GM08714 (cell line): Measurements from ENCODE around the gene NDST1.
"Not testable (repeated sequence)": the region's sequence is repeated elsewhere in the genome, so short reads cannot be mapped to it uniquely, and the experiment has no call there.

Experiments used
- H3K4me3 ChIP-seq: fragments of 200-500 bp; sonication (Bioruptor generic); 2 replicates; pipeline ENCODE4 v1.5.1; 2014; ENCODE audit warnings: mild to moderate bottlenecking, low read length, inconsistent platforms
- ZNF274 ChIP-seq: IDR thresholded peaks from 2 replicates; pipeline ENCODE4 v1.6.1; 2012; ENCODE audit warnings: mild to moderate bottlenecking, low read depth, low read length

NDST1 gene

DNA sequence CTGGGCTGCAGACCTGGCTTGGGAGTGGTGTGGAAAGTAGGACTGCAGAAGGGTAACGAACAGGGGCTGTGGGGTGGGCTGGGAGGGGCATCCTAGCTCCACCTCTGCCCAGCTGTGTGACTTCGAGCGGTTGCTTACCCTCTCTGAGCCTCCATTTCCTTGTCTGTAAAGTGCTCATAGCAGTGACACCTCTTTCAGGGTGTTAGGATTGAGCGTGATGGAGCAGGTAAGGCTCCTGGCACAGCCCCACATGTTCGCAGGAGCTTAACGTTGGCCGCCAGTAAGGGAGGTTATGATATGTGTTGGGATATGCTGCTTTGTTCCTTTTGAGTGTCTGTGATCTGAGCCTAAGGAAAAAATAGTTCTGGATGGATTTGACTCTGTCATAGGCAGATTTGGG is 2.1 kb downstream of the NDST1 start:
- no peak overlapping the region for H3K4me3 ChIP-seq
- TF ChIP-seq ZNF274: no peak

DNA sequence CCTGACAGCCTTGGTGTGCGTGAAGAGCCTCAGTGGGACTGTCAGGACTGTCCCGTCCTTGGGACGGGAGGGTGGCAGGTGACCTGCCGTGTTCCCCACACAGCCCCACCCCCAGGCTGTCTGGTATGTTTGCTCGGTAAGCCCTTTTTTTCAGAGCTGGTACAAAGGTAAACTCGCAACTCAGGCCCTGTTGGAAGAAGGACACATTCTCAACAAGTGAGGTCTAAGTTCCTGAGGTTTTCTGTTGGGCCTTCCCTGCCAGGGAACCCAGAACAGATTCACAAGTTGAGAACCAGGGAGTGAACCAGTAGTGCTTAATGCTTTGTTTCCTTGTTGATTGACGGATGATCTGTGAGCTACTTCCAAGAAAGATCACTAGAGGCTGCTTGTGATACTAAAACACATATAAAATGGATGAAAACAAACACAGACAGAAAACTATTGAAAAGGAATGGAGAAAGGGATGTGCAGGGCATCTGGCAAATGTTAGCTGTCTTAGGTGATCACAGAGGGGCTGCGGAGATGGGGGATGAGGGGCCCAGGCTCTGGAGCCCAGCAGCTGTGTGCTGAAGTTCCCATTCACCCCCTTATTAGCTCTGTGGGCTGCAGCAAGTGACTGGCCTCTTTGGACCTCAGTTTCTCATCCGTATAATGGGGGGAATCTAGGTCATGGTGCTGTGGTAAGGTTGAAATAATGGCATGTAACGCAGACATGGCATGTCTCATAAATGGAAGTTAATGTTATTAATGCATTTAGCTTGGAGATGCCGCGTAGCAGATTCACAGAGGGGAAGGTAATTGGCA is 2.7 kb downstream of the NDST1 start:
- no peak for TF ChIP-seq ZNF274
- H3K4me3 ChIP-seq: no peak overlapping the region

DNA sequence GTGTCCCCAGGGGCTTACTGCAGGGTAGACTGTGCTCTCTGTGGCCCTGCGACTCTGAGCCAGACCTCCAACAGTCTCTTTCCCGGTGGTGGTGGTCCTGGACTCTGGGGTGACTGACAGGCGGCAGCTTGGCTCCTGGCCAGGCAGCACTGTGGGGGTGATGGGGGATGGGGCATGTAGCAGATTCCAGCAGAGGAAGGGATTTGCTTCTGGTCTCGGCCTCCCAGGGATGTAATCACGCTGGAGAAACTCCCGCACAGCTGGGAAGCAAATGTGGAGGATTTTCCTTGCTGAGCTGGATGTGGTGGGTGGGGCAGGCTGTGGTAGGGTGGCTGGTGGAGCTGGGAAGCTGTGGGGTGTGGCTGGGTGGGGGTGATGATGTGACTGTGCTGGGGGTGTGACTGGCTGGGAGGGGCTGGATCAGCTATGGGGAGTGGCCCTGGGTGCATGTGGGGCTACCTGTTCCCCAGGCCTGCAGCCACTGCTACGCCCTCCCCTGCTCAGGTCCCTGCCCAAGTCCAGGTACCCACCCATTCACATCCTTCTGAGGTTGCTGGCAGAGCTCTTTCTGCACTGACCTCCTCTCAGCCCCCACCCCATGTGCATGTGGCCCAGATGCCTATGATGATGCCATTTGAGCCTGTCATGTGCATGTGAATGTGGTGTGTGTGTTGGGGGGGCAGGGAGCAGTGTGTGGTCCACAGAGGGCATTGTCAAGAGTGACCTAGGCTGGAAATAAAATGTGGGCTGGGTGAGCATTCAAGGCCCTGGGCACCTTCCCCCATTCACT is 3.8 kb downstream of the NDST1 start:
- TF ChIP-seq ZNF274: no peak
- no peak overlapping the region for H3K4me3 ChIP-seq

DNA sequence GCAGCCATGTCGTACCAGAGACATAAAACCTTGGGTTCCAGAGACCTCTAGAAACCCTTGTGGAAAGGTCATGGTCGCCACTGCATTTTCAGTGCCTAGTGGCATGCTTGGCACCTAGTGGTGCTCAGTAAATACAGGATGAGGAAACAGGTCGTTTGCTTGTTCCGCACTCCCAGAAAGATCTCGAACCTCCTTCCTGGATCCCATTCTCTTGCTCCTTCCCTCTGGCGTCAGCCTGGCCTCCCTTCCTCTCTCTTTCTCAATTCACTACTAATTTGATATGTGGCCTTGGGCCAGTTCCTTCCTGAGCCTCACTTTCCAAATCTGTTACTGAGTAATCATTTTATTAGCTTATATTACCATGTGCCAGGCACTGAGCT is 4.4 kb downstream of the NDST1 start:
- no peak overlapping the region for H3K4me3 ChIP-seq
- no peak for TF ChIP-seq ZNF274

DNA sequence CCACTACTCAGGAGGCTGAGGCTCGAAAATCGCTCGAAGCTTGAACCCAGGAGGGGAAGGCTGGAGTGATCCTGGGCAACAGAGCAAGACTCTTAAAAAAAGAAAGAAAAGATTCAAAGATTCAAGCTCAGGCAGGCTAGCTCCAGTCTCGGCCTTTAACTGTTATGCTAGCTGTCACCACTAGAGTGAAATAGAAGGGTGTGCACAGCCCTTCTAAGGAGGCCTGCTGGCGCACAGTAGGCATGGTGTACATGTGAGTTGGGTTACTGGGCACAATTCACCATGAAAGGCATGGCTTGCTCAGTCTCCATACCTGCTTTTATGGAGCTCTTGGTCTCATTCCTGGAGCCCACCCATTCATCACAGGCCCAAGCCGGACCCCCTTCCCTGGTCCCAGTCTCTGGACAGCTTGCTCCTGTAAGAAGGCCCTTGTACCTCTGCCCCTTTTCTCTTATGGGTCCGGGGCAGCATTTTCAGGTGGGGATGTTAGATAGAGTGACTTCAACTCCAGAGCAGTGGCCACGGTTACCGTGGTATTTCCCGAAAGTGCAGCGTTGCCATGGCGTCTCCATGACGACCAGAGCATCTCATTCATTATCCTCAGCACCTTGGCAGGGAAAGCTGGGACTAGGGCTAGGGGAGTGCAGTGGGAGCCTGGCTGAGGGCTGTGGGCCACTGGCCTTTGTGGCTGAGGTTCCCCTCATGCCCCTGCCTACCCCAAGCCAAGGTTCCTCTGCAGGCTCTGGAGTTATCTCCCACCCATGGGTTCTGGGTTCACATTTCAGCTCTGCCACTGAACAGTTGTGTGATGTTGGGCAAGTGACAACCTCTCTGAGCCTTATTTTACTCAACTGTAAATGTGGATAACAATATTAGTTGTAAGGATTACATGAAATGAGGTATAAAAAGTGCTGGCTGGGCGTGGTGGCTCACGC is 5.7 kb downstream of the NDST1 start:
- no peak overlapping the region for H3K4me3 ChIP-seq
- no peak for TF ChIP-seq ZNF274

DNA sequence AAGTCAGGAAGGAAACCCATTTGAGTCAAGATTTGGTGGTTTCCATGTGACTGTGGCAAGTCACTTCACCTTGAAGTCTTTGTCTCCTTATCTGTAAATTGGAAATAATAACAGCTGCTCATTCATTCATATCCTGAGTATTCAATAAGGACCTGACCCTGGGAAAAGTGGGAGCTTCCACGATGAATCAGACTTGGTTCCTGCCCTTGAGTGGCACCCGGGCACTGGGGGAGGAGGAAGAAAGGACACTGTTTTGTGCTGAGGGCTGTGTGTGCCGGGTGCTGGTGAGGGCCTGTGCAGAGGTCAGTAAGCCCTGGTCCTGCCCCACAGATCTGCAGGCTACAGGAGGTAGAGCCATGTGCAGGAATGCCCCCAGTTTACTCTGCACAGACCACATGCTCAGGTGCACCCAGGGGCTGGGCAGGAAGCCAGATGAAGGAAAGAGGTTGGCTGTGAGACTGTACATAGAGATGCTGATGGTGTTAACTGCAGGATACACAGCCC is 6.8 kb downstream of the NDST1 start:
- no peak for TF ChIP-seq ZNF274
- no peak overlapping the region for H3K4me3 ChIP-seq

DNA sequence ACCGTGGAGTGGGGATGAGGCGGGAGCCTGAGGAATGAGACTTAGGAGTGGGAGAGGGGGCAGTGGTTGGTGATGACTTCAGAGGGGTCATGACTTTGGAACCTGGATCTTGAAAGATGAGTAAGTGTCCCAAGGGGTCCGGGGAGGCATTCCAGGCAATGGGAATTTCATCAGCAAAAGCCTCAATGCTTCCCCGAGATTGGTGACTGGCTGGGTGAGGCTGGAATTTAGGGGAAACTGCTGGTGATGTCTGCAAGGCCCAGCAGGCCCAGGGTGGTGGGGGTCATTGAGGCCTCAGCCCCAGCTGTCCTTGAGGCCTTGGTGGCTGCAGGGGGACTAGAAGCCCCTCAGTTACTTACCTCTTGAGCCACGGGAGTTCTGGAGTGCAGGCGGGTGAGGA is 7.5 kb downstream of the NDST1 start:
- H3K4me3 ChIP-seq: no peak overlapping the region
- TF ChIP-seq ZNF274: no peak

DNA sequence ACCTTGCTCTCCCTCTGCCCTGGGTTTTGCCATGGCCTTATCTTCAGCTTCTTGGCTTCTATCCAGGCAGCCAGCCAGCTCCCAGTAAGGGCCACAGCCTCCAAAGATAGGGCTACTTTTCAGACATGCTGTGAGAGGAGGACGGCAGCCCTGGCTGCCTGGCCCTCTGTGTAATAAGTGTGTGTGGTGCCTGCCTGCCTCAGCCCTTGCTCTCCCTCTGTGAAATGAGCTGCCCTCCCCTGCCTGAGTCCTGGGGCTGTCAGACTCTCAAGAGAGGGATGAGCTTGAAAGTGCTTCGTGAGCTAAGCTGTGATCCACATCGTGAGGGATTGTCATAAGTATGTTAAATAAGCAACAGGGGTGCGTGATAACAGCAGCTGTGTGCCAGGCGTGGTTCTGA is 8.1 kb downstream of the NDST1 start:
- no peak for TF ChIP-seq ZNF274

DNA sequence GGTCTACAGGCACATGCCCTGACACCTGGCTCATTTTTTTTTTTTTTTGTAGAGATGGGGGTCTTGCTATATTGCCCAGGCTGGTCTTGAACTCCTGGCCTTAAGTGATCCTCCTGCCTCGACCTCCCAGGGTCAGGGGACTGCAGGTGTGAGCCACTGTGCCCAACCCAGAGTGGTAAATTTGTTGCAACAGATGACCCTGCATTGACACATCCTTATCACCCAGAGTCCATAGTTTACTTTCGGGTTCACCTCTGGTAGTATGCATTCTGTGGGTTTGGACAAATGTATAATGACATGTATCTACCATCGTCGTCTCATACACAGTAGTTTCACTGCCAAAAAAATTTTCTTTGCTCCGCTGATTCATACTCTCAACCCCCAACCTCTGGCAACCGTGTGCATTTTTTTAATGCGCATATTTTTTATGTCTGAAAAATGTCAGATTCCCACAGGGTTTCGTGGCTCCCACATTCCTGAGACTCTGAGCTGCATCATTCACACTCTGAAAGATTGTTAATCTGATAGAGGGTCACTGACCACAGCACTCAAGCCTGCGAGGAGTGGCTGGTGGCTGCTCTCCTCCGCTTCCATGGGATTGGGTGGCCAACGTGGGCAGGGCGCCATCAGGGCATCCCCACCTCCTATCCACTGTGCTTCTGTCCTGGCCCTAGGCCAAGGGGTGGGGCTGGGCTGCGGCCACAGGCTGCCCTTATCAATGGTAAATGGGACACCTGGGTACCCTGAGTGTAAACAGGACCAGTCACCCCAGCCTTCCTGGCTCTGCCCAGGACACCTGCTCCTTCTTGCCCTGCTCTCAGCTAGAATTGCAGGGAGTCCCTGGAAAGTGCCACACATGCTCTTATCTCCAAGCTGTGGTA is 9.6 kb downstream of the NDST1 start:
- no peak for TF ChIP-seq ZNF274
- H3K4me3 ChIP-seq: no peak overlapping the region

More for the DNA sequence above, 8.1 kb downstream of the NDST1 start:
- H3K4me3 ChIP-seq: no peak overlapping the region

DNA sequence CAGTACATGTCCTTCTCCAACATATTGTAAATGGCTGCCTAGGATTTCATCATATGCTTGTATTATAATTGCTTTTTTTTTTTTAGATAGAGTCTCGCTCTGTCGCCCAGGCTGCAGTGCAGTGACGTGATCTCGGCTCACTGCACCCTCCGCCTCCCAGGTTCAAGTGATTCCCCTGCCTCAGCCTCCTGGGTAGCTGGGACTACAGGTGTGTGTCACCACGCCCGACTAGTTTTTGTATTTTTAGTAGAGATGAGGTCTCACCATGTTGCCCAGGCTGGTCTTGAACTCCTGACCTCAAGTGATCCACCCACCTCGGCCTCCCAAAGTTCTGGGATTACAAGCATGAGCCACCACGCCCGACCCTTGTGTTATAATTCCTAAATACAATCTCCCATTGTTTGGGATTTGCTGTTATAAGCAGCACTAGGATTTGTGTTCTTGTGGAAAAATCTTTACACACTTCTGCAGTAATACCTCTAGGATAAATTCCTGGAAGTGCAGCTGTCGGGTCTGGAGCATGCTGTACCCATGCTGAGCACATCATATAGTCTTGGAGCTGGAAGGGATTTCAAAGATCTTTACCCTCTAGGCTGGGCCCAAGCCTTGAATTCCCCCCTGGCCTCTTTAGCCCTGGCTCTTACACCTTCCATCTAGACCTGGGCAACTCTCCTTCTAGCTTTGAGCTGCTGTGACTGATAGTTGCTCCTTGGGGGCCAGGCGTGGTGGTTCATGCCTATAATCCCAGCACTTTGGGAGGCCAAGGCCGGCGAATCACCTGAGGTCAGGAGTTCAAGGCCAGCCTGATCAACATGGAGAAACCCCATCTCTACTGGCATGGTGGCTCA is 11.0 kb downstream of the NDST1 start:
- not testable (repeated sequence) for H3K4me3 ChIP-seq

DNA sequence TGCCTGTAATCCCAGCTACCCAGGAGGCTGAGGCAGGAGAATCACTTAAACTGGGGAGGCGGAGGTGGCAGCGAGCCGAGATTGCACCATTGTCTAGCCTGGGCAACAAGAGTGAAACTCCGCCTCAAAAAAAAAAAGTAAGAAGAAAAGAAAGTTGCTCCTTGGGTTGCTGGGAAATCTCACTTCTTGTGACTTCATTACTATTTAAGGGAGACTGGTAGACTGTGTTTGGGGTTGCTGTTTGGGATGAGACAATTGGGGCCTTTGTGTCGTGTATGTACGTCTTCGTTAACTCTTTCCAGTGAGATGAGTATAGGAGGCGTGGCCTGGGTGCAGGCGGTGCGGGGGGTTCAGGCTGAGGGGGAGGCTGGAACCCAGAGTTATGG is 11.6 kb downstream of the NDST1 start:
- no peak overlapping the region for H3K4me3 ChIP-seq

DNA sequence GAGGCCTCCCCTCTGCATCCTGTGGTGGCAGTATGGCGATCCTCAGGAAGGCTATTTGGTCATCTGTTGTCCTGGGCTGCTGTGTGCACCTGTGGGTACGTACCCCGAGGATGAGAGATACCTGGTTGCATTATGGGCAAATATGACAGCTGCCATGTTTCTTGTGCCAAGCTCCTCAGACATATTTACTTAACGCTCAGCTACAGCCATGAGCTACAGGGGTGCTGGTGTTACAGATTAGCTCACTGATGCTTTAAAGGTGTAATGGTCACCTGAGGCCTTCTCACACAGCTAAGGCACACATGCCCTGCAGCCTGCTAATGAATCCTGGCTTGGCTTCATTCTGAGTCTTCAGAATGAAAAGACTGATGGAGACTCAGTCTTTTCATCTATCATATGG is 12.0 kb downstream of the NDST1 start:
- TF ChIP-seq ZNF274: no peak
- H3K4me3 ChIP-seq: no peak overlapping the region

More for the DNA sequence above, 11.6 kb downstream of the NDST1 start:
- TF ChIP-seq ZNF274: no peak

DNA sequence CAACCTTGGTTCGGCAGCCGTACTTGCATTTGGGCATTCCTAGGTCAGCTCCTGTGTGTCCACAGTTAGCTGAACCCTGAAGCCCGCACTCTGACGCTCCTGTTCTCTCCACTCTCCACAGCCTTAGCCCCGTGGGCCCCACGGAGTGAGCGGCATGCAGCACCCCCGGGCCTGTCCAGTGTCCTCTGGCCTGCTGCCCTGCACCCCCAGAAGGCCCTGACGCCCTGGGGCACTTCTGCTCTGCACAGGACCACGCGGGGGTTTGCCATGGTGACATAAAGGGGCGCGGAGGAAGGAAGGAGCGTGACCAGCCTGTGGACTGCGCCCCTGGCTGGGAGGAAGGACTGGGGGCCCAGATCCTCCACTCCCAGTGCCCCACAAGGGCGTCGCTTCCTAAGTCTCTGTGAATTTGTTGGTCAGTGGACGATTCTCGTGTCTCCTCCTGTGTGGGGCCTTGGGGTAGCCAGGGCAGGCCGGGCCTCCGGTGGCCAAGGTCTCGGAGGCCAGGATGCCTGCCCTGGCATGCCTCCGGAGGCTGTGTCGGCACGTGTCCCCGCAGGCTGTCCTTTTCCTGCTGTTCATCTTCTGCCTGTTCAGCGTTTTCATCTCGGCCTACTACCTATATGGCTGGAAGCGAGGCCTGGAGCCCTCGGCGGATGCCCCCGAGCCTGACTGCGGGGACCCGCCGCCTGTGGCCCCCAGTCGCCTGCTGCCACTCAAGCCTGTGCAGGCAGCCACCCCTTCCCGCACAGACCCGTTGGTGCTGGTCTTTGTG is 13.0 kb downstream of the NDST1 start:
- no peak overlapping the region for H3K4me3 ChIP-seq
- TF ChIP-seq ZNF274: no peak
